ENCODE measurements around the gene SIKE1.

SIKE1 gene

GRCh38 chr1:114770989-114771388 is 9.5 kb downstream of the SIKE1 start:
- no peak overlapping the region for H3K4me3 ChIP-seq (ENCODE audit: low read depth, low read length)
- in situ Hi-C loops (cut with HindIII; ENCODE audit: low sequenced_read_pairs): no loop called here
- DNase-seq (ENCODE audit: low read depth, low spot score): no peak
- no peak for TF ChIP-seq CTCF (IDR thresholded peaks at IDR 0.05; ENCODE audit: low read depth, low read length)

GRCh38 chr1:114764689-114765088 is 15.8 kb downstream of the SIKE1 start:
- H3K4me3 ChIP-seq (ENCODE audit: low read depth, low read length): no peak overlapping the region
- no peak for DNase-seq (ENCODE audit: low read depth, low spot score)
- in situ Hi-C loops (cut with HindIII; ENCODE audit: low sequenced_read_pairs): no loop called here
- TF ChIP-seq CTCF (IDR thresholded peaks at IDR 0.05; ENCODE audit: low read depth, low read length): no peak

GRCh38 chr1:114758256-114758832 is 22.1 kb downstream of the SIKE1 start:
- DNase-seq (ENCODE audit: low read depth, low spot score): peak; percentile 8
- no peak for TF ChIP-seq CTCF (IDR thresholded peaks at IDR 0.05; ENCODE audit: low read depth, low read length)

GRCh38 chr1:114757455-114758255 is 22.8 kb downstream of the SIKE1 start, which contains the start of gene CSDE1:
TSS of gene CSDE1 (minus strand) at chr1:114757984. CDS start at chr1:114739890, 18,094 bp downstream.
- peak; percentile 98 for DNase-seq (ENCODE audit: low read depth, low spot score)
- peak within 1 kb of the TSS; percentile 88 for H3K4me3 ChIP-seq (ENCODE audit: low read depth, low read length)
- in situ Hi-C loops (cut with HindIII; ENCODE audit: low sequenced_read_pairs): no loop called here

More at GRCh38 chr1:114758256-114758832, 22.1 kb downstream of the SIKE1 start:
- in situ Hi-C loops (cut with HindIII; ENCODE audit: low sequenced_read_pairs): no loop called here
- H3K4me3 ChIP-seq (ENCODE audit: low read depth, low read length): peak overlapping the region; percentile 88

GRCh38 chr1:114756949-114757454 is 23.5 kb downstream of the SIKE1 start:
- TF ChIP-seq CTCF (IDR thresholded peaks at IDR 0.05; ENCODE audit: low read depth, low read length): no peak
- in situ Hi-C loops (cut with HindIII; ENCODE audit: low sequenced_read_pairs): no loop called here
- H3K4me3 ChIP-seq (ENCODE audit: low read depth, low read length): peak overlapping the region; percentile 88
- DNase-seq (ENCODE audit: low read depth, low spot score): peak; percentile 29

More at GRCh38 chr1:114757455-114758255, 22.8 kb downstream of the SIKE1 start, which contains the start of gene CSDE1:
- TF ChIP-seq CTCF (IDR thresholded peaks at IDR 0.05; ENCODE audit: low read depth, low read length): peak; percentile 51

- in situ Hi-C loops (cut with HindIII; ENCODE audit: low sequenced_read_pairs): no loop called here
- H3K4me3 ChIP-seq (ENCODE audit: low read depth, low read length): peak overlapping the region; percentile 88
- TF ChIP-seq CTCF (IDR thresholded peaks at IDR 0.05; ENCODE audit: low read depth, low read length): no peak
- no peak for DNase-seq (ENCODE audit: low read depth, low spot score)
Measured at GRCh38 chr1:114756009-114756892, 24.2 kb downstream of the SIKE1 start.
